ENCODE results near the gene DECR2.

The DECR2 gene

DNA sequence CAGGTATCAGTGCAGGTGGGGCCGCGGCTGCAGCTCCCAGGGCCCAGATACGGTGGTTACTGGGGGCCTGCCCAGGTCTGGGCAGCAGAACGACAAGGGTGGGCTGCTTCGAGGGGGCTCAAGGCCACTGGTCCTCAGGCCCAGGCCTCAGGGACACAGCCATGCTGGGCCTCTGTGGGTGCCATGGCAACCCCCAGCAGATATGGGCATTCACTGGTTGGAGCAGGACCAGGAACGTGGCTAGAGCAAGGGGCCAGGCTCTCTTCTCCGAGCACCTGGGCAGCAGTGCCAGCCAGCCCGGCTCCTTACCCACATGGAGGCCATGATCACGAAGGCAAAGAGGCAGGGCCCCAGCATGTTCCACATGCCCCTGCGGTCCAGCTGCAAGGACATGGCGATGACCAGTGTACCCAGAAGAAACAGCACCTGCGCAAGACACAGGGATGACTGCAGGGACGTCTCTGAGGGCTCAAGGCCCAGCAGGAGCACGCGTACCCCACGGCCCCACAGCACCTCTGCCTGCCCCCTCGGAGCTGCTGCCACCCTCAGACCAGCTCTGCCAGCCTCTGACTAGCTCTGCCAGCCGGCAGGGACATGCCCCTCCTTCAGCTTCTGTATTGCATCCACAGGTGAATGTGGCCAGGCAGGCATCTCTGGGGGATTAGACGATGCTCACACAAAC, 29.2 kb upstream of the DECR2 start:
- TF ChIP-seq, protein P1, sequence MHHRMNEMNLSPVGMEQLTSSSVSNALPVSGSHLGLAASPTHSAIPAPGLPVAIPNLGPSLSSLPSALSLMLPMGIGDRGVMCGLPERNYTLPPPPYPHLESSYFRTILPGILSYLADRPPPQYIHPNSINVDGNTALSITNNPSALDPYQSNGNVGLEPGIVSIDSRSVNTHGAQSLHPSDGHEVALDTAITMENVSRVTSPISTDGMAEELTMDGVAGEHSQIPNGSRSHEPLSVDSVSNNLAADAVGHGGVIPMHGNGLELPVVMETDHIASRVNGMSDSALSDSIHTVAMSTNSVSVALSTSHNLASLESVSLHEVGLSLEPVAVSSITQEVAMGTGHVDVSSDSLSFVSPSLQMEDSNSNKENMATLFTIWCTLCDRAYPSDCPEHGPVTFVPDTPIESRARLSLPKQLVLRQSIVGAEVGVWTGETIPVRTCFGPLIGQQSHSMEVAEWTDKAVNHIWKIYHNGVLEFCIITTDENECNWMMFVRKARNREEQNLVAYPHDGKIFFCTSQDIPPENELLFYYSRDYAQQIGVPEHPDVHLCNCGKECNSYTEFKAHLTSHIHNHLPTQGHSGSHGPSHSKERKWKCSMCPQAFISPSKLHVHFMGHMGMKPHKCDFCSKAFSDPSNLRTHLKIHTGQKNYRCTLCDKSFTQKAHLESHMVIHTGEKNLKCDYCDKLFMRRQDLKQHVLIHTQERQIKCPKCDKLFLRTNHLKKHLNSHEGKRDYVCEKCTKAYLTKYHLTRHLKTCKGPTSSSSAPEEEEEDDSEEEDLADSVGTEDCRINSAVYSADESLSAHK (tag by site-specific recombination; IDR thresholded peaks at IDR 0.05) = no peak
- no peak for TF ChIP-seq KLF7 (tag by site-specific recombination; IDR thresholded peaks at IDR 0.05; ENCODE audit: borderline replicate concordance)
- no peak for TF ChIP-seq ZSCAN16 (tag by site-specific recombination; IDR thresholded peaks at IDR 0.05)
- TF ChIP-seq, protein P2, sequence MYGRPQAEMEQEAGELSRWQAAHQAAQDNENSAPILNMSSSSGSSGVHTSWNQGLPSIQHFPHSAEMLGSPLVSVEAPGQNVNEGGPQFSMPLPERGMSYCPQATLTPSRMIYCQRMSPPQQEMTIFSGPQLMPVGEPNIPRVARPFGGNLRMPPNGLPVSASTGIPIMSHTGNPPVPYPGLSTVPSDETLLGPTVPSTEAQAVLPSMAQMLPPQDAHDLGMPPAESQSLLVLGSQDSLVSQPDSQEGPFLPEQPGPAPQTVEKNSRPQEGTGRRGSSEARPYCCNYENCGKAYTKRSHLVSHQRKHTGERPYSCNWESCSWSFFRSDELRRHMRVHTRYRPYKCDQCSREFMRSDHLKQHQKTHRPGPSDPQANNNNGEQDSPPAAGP (tag by site-specific recombination; IDR thresholded peaks at IDR 0.05) = no peak
- TF ChIP-seq SCRT2 (tag by site-specific recombination; IDR thresholded peaks at IDR 0.05) = peak; percentile 47
- Histone ChIP-seq H3K36me3 (ENCODE audit: control insufficient read depth in 2 of 2, insufficient read depth in 1 of 2, low read length in 2 of 2) (peaks cover 0 to 80% of the 10 kb centered on the region in 2 experiments; a peak in 2 of 3 replicates), H3K9me3 (ENCODE audit: control insufficient read depth, insufficient read depth, low read depth, low read length) (no peaks in the 10 kb centered on the region), H3K4me3 (ENCODE audit: low read depth, low read length) (no peak overlapping the region), H3K4me1 (ENCODE audit: control insufficient read depth, insufficient read depth, low read length) (peaks cover 3% of the 10 kb centered on the region; the same call in 1 of the 2 replicates), H3K27ac (ENCODE audit: extremely low read depth, low read depth, low read length) (no peak overlapping the region)
- ChIA-PET CTCF (interaction anchor here (0.9 kb wide), 1 partner anchor 10 kb away, joined by 3 read pairs; no protein-coding TSS in a partner anchor), POLR2A (interaction anchor here (1.7 kb wide), 1 partner anchor 20 kb away, joined by 5 read pairs; the partner anchor contains the start of gene AXIN1)

DNA sequence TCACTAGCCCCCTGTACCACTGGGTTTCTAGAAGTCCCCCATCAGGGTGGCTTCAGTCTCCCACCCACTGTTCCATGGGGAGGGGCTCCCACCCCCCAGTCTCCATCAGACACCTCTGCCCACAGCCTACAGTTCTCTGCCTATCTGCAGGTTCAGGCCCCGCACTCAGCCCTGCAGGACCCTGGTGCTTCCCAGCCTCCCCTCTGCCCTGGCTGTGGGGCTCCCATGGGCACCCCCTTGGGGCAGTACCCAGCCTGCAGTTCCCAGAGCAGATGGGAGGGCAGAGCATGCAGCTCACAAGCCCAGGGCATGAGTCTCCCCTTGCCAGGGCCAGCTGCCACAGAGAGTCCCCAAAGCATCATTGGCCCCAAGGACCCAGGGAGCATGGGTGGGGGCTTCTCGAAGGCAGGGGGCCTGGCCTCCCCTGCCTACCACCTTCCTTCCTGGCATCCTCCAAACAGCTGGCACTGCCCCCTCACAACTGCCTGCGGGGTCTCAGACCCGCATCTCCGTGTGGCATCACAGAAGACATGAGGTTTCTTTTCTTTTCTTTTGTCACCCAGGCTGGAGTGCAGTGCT, 28.6 kb upstream of the DECR2 start:
- CTCF ChIA-PET = interaction anchor here (0.6 kb wide), 1 partner anchor 308 kb away, joined by 5 read pairs; no protein-coding TSS in a partner anchor
- peaks cover 3% of the 10 kb centered on the region; the same call in 1 of the 2 replicates for H3K4me1 ChIP-seq (ENCODE audit: control insufficient read depth, insufficient read depth, low read length)
- H3K9me3 ChIP-seq (ENCODE audit: control insufficient read depth, insufficient read depth, low read depth, low read length) = no peaks in the 10 kb centered on the region
- POLR2A ChIA-PET = interaction anchor here (1.7 kb wide), 1 partner anchor 20 kb away, joined by 5 read pairs; the partner anchor contains the start of gene AXIN1
- TF ChIP-seq, protein P3, sequence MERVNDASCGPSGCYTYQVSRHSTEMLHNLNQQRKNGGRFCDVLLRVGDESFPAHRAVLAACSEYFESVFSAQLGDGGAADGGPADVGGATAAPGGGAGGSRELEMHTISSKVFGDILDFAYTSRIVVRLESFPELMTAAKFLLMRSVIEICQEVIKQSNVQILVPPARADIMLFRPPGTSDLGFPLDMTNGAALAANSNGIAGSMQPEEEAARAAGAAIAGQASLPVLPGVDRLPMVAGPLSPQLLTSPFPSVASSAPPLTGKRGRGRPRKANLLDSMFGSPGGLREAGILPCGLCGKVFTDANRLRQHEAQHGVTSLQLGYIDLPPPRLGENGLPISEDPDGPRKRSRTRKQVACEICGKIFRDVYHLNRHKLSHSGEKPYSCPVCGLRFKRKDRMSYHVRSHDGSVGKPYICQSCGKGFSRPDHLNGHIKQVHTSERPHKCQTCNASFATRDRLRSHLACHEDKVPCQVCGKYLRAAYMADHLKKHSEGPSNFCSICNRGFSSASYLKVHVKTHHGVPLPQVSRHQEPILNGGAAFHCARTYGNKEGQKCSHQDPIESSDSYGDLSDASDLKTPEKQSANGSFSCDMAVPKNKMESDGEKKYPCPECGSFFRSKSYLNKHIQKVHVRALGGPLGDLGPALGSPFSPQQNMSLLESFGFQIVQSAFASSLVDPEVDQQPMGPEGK (tag by site-specific recombination; IDR thresholded peaks at IDR 0.05) = no peak
- TF ChIP-seq GLIS2 (tag by site-specific recombination; IDR thresholded peaks at IDR 0.05) = peak; percentile 51
- H3K27ac ChIP-seq (ENCODE audit: extremely low read depth, low read depth, low read length) = no peak overlapping the region
- peaks cover 0 to 75% of the 10 kb centered on the region in 2 experiments; a peak in 1 of 3 replicates for H3K36me3 ChIP-seq (ENCODE audit: control insufficient read depth in 2 of 2, insufficient read depth in 1 of 2, low read length in 2 of 2)
- H3K4me3 ChIP-seq (ENCODE audit: low read depth, low read length) = no peak overlapping the region

DNA sequence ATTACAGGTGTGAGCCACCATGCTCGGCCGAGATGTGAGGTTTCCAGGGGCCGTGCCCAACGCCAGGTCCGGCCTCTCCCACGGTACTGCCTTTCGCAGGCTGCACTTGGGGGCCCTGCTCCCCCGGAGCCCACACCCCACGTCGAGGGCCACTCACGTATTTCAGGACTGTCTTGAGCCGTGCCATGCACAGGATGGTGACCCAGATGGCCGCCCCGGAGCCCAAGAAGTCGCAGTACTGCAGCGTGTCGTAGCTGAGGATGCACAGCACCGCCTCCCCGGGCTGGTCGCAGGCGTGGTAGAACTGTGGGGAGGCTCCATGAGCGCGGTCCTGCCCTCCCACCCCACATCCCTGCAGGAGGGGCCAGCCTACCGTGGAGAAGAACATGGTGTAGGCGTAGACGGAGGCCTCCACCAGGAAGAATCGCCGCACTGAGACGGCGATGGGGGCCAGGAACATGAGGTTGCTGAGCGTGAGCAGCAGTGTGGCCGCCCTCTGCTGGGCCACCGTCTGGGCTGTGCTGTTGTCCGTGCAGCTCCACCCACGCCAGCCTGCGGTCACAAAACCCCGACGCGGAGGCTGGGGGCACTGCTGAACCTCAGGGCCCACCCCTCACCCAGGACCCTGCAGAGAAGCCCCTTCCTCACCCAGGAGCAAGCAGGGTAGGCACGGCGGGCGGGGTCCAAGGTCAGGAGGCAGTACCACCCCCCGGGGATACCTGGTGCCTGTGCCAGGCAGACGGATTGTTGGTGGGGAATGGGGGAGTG, 27.7 kb upstream of the DECR2 start:
- Histone ChIP-seq H3K36me3 (ENCODE audit: control insufficient read depth in 2 of 2, insufficient read depth in 1 of 2, low read length in 2 of 2) (peaks cover 0 to 65% of the 10 kb centered on the region in 2 experiments; a peak in 1 of 3 replicates), H3K4me3 (ENCODE audit: low read depth, low read length) (no peak overlapping the region)
- POLR2A ChIA-PET = interaction anchor here (1.7 kb wide), 1 partner anchor 21 kb away, joined by 5 read pairs; the partner anchor contains the start of gene AXIN1
- no peak for TF ChIP-seq ZNF19 (tag by site-specific recombination; IDR thresholded peaks at IDR 0.05; ENCODE audit: low read depth)
- TF ChIP-seq, protein P4, sequence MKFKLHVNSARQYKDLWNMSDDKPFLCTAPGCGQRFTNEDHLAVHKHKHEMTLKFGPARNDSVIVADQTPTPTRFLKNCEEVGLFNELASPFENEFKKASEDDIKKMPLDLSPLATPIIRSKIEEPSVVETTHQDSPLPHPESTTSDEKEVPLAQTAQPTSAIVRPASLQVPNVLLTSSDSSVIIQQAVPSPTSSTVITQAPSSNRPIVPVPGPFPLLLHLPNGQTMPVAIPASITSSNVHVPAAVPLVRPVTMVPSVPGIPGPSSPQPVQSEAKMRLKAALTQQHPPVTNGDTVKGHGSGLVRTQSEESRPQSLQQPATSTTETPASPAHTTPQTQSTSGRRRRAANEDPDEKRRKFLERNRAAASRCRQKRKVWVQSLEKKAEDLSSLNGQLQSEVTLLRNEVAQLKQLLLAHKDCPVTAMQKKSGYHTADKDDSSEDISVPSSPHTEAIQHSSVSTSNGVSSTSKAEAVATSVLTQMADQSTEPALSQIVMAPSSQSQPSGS (tag by site-specific recombination; IDR thresholded peaks at IDR 0.05; ENCODE audit: low read depth) = no peak
- TF ChIP-seq ZNF837 (tag by site-specific recombination; IDR thresholded peaks at IDR 0.05) = no peak
- TF ChIP-seq, protein P5, sequence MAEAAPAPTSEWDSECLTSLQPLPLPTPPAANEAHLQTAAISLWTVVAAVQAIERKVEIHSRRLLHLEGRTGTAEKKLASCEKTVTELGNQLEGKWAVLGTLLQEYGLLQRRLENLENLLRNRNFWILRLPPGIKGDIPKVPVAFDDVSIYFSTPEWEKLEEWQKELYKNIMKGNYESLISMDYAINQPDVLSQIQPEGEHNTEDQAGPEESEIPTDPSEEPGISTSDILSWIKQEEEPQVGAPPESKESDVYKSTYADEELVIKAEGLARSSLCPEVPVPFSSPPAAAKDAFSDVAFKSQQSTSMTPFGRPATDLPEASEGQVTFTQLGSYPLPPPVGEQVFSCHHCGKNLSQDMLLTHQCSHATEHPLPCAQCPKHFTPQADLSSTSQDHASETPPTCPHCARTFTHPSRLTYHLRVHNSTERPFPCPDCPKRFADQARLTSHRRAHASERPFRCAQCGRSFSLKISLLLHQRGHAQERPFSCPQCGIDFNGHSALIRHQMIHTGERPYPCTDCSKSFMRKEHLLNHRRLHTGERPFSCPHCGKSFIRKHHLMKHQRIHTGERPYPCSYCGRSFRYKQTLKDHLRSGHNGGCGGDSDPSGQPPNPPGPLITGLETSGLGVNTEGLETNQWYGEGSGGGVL (tag by site-specific recombination; IDR thresholded peaks at IDR 0.05) = no peak
- TF ChIP-seq ZNF335 (tag by site-specific recombination; conservative IDR thresholded peaks at IDR 0.05) = no peak
- no peak for TF ChIP-seq ZNF132 (tag by site-specific recombination; IDR thresholded peaks at IDR 0.05; ENCODE audit: borderline replicate concordance)
- TF ChIP-seq ZNF514 (tag by site-specific recombination; IDR thresholded peaks at IDR 0.05) = no peak
- TF ChIP-seq, protein P6, sequence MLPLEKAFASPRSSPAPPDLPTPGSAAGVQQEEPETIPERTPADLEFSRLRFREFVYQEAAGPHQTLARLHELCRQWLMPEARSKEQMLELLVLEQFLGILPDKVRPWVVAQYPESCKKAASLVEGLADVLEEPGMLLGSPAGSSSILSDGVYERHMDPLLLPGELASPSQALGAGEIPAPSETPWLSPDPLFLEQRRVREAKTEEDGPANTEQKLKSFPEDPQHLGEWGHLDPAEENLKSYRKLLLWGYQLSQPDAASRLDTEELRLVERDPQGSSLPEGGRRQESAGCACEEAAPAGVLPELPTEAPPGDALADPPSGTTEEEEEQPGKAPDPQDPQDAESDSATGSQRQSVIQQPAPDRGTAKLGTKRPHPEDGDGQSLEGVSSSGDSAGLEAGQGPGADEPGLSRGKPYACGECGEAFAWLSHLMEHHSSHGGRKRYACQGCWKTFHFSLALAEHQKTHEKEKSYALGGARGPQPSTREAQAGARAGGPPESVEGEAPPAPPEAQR (tag by site-specific recombination; IDR thresholded peaks at IDR 0.05) = no peak
- no peak for TF ChIP-seq ZNF112 (tag by site-specific recombination; IDR thresholded peaks at IDR 0.05)

More for the DNA sequence above, 27.7 kb upstream of the DECR2 start:
- Histone ChIP-seq H3K27ac (ENCODE audit: extremely low read depth, low read depth, low read length) (no peak overlapping the region), H3K4me1 (ENCODE audit: control insufficient read depth, insufficient read depth, low read length) (peaks cover 3% of the 10 kb centered on the region; the same call in 1 of the 2 replicates), H3K9me3 (ENCODE audit: control insufficient read depth, insufficient read depth, low read depth, low read length) (no peaks in the 10 kb centered on the region)
- CTCF ChIA-PET = interaction anchor here (0.6 kb wide), 1 partner anchor 309 kb away, joined by 5 read pairs; no protein-coding TSS in a partner anchor
